Type B pancreatic cell (in vitro differentiated cells): ENCODE measurements around the gene GFY. TPM values are rescaled to one million over a fixed set of nuclear protein-coding genes. Genes with fewer than 3 reads are reported as not detected.

Source experiments
- DNase-seq: peaks from one replicate; pipeline ENCODE4 v3.0.0; 2021; ENCODE audit warnings: mixed read lengths; ENCODE audit not compliant: unreplicated experiment; ENCODE audit errors: extremely low spot score
- H3K27ac Mint-ChIP-seq: 2 replicates; pipeline ENCODE4 v1.8.0; 2021; ENCODE audit warnings: mild to moderate bottlenecking, mixed read lengths
- H3K27me3 Mint-ChIP-seq: 2 replicates; pipeline ENCODE4 v1.8.0; 2021; ENCODE audit warnings: mixed read lengths
- H3K36me3 Mint-ChIP-seq: 2 replicates; pipeline ENCODE4 v1.8.0; 2021; ENCODE audit warnings: mixed read lengths
- H3K4me1 Mint-ChIP-seq: one replicate; pipeline ENCODE4 v1.8.0; 2021; ENCODE audit warnings: mixed read lengths; ENCODE audit not compliant: unreplicated experiment
- H3K4me3 Mint-ChIP-seq: 2 replicates; pipeline ENCODE4 v1.8.0; 2021; ENCODE audit warnings: mild to moderate bottlenecking, mixed read lengths
- H3K9me3 Mint-ChIP-seq: 2 replicates; pipeline ENCODE4 v1.8.0; 2021; ENCODE audit warnings: mixed read lengths
- total RNA-seq: library from RNA; stranded (reverse); gene quantifications from 2 replicates; pipeline ENCODE4 v1.2.1, GENCODE V29; 2021; ENCODE audit warnings: low replicate concordance
- TF ChIP-seq, protein P1 (sequence below): fragments of 200-600 bp; sonication (generic); conservative IDR thresholded peaks from 2 replicates; pipeline ENCODE4 v1.5.0; 2021; ENCODE audit warnings: antibody characterized with exemption, mild to moderate bottlenecking

The GFY gene
- total RNA-seq, 1 donor from 2014 or later: not detected

- no peak overlapping the region for H3K27ac Mint-ChIP-seq
- TF ChIP-seq, protein P1, sequence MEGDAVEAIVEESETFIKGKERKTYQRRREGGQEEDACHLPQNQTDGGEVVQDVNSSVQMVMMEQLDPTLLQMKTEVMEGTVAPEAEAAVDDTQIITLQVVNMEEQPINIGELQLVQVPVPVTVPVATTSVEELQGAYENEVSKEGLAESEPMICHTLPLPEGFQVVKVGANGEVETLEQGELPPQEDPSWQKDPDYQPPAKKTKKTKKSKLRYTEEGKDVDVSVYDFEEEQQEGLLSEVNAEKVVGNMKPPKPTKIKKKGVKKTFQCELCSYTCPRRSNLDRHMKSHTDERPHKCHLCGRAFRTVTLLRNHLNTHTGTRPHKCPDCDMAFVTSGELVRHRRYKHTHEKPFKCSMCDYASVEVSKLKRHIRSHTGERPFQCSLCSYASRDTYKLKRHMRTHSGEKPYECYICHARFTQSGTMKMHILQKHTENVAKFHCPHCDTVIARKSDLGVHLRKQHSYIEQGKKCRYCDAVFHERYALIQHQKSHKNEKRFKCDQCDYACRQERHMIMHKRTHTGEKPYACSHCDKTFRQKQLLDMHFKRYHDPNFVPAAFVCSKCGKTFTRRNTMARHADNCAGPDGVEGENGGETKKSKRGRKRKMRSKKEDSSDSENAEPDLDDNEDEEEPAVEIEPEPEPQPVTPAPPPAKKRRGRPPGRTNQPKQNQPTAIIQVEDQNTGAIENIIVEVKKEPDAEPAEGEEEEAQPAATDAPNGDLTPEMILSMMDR: no peak
- DNase-seq: no peak
- H3K4me1 Mint-ChIP-seq: peaks cover 30% of the 10 kb centered on the region
- H3K4me3 Mint-ChIP-seq: no peak overlapping the region
- H3K36me3 Mint-ChIP-seq: no peaks in the 10 kb centered on the region
- no peaks in the 10 kb centered on the region for H3K9me3 Mint-ChIP-seq
- H3K27me3 Mint-ChIP-seq: peaks cover 31% of the 10 kb centered on the region
These were observed 15.7 kb upstream of the GFY start for GRCh38 chr19:49409441-49410029.

GRCh38 chr19:49411681-49412326 lies 13.4 kb upstream of the GFY start:
- no peak overlapping the region for H3K27ac Mint-ChIP-seq
- peaks cover 30% of the 10 kb centered on the region for H3K4me1 Mint-ChIP-seq
- H3K4me3 Mint-ChIP-seq: no peak overlapping the region
- H3K9me3 Mint-ChIP-seq: no peaks in the 10 kb centered on the region
- DNase-seq: no peak
- H3K36me3 Mint-ChIP-seq: no peaks in the 10 kb centered on the region
- TF ChIP-seq, protein P1: no peak
- peaks cover 42% of the 10 kb centered on the region for H3K27me3 Mint-ChIP-seq

- TF ChIP-seq, protein P1: no peak
- H3K9me3 Mint-ChIP-seq: no peaks in the 10 kb centered on the region
- peak overlapping the region; percentile 70 for H3K27ac Mint-ChIP-seq
- no peak for DNase-seq
- H3K4me3 Mint-ChIP-seq: peak overlapping the region; percentile 70
- H3K27me3 Mint-ChIP-seq: peaks cover 52% of the 10 kb centered on the region
- H3K36me3 Mint-ChIP-seq: no peaks in the 10 kb centered on the region
- H3K4me1 Mint-ChIP-seq: peaks cover 30% of the 10 kb centered on the region
These were observed 11.8 kb upstream of the GFY start for GRCh38 chr19:49413348-49413747.

DNA sequence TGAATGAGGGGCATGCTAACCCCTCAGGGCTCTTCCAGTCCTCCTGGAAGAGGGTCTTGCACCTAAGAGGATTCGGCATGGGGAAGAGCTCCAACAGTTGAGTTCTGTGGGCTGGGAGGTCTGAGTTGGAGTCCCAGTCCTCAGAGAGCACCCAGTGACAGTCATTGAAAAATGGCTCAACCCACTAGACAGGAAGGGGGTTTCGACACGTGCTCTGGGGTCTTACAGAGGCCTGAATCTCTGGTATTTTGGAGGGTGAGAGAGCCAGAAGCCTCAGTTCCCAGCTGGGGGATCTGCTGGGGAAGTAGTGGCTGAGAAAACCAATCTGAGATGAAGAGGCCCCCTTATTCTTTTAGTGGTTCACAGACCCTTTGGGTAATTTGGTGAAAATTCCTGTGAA lies 10.9 kb upstream of the GFY start:
- peaks cover 60% of the 10 kb centered on the region for H3K27me3 Mint-ChIP-seq
- no peaks in the 10 kb centered on the region for H3K36me3 Mint-ChIP-seq

DNA sequence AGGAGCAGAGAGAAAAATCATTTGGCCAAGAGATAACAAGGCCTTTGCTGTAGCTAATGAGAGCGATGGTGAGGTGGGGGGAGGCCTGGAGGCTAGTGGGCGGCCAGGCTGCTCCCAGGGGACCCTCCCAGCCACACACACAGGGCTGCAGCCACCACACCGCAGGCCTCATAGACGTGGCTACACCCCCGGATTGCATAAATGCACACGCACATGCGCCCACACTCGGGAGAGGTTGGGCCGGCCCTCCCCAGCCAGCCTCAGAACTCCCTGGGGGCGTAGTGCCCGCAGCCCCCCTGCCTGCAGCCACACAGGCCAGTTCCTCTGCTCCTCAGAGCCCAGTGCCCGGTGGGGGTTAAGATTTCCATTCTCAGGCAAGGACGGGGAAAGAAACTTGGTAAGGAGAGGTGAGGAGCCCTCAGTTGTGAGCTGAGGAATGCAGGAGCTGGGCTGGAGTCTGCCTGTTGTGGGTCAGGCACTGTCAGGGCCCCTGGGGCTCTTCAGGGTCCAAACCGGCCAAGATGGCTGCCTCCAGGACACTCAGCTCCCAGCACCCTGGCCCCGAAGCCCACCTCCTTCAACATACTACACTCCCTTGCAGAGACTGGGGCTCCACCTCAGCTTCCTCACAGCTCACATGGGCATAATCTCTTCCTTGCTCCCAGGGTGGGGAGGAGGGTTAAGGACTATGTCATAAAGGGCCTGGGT lies 9.9 kb upstream of the GFY start:
- H3K27me3 Mint-ChIP-seq: peaks cover 62% of the 10 kb centered on the region
- TF ChIP-seq, protein P1: no peak
- peak overlapping the region; percentile 6 for H3K27ac Mint-ChIP-seq
- H3K4me3 Mint-ChIP-seq: no peak overlapping the region
- H3K4me1 Mint-ChIP-seq: peaks cover 26% of the 10 kb centered on the region
- H3K9me3 Mint-ChIP-seq: no peaks in the 10 kb centered on the region
- no peak for DNase-seq
- H3K36me3 Mint-ChIP-seq: no peaks in the 10 kb centered on the region

More for the DNA sequence above, 10.9 kb upstream of the GFY start:
- TF ChIP-seq, protein P1: no peak
- Mint-ChIP-seq H3K27ac (no peak overlapping the region), H3K4me1 (peaks cover 26% of the 10 kb centered on the region), H3K4me3 (no peak overlapping the region), H3K9me3 (no peaks in the 10 kb centered on the region)
- DNase-seq: no peak
